ENCODE results near the gene COMMD9.

Gene COMMD9

DNA sequence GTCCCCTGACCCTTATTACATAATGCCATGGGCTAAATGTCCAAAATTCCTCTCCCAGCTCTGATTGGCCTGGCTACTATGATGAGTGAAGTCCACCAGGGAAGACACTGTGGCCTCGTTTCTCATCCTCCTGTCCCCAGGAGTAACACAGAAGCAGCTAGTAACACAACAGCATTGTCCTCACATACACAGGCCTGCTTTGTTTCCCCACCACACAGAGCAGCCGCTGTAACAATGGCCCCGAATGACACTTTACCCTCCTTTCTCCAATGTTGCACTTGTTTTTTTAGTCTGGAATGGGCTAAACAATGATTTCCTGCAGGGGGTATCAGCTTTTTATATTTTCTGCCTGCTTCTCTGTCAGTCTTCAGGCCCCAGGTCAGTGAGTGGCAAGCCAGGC is 6.7 kb upstream of the COMMD9 start, which contains the start of gene PRR5L:
Gene PRR5L (plus strand): TSS at position 363 of the 400 bp plus-strand sequence. CDS start 104,834 bp downstream, outside the sequence.
- no peak for DNase-seq

DNA sequence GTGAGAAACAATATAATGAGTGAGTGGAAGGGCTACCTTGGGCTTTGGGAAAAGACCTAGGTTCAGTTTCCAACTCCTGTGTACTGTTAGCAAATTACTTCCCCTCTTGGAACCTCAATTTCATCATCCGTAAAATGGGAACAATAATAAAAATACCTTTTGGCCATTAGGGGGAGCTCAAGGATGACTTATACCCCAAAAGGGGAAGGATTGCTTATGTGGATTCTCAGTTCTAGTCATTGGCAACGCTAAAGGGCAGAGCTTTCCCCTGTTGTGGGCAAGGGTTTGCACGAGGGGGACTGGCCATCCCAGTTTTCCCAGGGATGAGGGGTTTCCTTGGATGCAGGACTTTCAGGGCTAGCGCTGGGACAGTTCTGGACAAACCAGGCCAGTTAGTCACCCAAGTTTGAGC is 3.1 kb upstream of the COMMD9 start:
- peak; percentile 34 for DNase-seq

DNA sequence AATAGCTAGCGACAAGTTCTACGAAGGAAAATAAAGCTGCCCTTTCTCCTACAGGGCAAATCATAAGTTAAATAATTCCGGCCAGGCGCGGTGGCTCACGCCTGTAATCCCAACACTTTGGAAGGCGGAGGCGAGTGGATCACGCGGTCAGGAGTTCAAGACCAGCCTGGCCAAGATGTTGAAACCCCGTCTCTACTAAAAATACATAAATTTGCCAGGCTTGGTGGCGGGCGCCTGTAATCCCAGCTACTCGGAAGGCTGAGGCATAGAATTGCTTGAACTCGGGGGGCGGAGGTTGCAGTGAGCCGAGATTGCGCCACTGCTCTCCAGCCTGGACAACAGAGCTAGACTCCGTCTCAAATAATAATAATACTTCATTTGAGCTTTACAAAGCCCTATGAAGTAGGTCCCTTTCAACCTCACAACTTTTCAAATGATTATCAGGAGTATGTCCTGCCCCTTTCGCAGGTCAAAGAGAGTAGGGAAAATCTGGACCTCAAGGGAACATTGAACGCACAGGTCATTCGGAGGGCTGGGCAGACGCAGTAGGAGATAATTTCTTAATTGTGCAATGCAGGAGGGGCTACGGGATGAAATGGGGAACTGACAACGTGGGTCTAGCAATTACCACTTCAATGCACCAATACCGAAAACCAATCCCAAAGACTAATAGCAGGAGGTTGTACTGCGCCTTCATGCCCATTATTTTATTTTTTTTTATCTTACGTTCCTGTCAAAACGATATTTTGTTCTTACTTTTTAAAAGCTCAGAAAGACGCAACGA is 590 bp downstream of the COMMD9 start:
- no peak for DNase-seq

DNA sequence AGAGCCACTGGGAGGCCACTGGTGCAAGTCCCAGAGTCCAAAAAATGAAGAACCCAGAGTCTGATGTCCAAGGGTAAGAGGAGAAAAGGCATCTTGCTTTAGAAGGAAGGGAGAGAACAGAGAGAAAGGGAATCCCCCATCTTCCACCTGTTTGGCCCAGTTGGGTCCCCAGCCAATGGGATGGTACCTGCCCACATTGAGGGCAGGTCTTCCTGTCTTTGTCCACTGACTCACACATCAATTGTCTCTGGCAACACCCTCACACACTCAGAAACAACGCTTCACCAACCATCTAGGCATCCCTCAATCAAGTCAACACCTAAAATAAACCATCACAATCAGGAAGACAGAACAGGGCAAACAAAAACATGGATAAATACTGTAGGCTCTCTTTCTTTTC is 6.3 kb downstream of the COMMD9 start:
- DNase-seq, result no peak

DNA sequence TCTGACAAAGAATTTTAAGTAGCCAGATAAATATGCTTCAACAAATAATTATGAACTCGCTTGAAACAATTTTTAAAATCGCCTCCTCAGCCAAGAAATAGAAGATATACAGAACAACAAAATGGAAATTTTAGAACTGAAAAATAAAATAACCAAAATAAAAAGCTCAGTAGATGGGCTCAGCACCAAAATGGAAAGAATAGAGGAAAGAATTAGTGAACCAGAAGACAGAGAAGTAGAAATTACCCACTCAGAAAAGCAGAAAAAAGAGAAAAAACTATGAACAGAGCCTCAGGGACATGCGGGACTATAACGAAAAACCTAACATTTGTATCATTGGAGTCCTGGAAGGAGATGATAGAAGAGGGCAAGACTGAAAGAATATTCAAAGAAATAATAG is 7.4 kb downstream of the COMMD9 start:
- DNase-seq, result no peak

DNA sequence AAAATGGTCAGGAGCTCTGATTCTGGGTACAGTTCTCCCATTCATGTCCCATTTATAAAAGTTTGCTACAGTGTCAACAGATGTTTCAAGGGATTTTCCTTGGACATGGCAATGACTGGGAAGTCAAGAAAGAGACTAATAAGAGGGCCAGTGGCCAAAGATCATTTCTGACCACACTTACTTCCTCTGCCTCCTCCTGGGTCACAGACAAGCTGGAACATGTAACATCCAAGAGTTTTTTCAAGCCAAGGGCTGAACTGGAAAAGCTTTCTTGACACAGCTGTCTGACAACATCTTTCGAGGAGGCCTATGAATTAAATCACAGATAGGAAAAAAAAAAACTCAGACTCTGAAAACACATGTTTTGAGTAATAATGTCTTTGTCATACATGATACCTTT is 8.7 kb downstream of the COMMD9 start:
- no peak for DNase-seq

DNA sequence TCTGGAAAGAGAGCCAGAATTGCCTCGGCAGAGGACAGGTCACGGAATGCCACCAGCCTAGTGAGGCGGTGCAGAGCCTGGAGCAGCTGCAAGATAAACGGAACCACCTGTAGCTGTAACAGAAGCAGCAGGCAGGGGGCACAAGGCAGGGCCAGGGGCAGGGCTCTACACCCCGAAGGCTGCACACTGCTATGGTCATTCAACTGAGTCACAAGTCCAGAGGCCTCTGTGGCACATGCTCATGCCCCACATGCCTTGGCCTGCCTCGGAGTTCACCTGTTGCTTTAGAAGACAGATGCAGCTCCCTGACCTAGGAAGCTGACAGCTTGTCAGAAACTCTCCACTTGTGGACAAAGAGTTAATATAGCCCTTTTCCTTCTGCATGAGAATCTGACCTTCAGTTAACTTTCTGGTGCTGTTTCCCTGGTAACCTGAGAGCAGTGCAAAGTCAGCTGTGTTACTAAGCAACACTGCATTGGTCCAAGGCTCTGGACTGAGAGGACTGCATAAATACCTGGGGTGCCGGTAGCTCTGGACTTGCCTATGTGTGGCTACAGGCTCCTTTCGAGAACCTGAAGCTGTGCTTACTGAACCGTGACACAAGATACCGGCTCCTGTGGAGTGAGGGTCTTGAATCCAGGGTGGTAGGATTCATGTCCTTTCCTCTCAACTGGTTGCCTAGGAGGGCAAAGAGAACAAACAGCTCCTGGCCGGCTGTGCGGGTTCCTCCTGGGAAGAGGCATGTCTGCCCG is 10.5 kb downstream of the COMMD9 start:
- no peak for DNase-seq

DNA sequence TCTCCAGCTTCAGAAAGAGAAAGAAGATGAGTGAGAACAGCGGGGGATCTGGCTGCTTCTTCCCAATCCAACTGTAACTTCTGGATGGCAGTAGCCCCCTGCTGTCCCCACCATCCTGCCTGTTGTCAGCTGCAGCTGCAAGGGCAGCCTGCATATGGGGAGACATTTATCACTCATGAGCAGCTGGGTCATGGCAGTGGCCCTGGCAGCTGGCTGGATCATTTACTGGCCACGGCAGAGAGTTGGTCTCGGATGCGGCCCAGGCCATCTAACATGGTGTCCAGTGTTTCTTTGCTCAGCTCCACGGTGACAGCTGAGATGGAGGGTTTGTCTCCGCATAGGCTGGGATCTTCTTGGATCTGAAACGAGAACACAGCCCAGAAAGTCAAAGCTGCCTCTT is 14.8 kb downstream of the COMMD9 start:
- DNase-seq, result no peak

DNA sequence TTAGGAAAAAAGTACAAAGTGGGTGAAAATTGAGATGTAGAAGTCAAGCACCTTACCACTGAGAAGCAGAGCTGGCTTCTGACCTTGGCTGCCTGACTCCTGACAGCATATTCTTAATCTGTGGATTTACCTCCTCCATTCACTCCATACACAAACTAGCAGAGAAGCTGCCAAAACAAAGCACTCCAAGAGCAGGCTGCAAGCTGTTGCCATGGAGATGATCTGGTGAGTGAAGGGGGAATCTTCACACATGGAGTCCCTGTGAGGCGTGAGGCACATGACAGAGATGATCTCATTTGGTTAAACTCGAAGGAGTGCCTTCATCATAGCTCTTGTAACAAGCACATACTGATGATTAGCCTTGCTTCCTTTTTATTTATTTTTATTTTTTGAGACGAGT is 16.1 kb downstream of the COMMD9 start:
- DNase-seq, result no peak

DNA sequence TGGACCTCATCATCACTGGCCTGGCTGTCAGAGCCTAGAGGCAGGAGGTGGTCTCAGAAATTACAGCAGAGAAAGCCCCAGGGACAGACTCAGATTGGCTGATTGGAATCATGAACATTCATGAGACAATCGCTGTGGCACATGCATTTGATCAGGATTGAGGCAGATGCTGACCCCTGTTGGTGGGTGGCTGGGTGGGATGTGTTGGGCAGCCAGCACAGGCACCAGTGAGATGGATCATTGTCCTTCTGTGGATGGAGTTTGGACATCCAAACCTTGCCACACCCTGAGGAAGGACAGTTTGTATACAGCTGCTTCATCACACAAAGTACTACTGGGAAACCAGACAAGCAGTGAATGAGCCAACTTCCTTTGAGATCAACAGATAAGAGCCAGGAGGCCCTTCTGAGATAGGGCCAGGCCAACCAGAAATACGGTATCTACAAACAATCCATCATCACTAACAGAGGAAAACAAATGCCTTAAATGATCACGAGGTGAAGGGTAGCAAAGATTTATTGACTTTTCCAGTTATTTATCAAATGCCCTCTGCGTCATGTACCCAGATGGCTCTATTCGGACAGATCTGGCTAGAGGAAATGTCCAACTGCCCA is 17.3 kb downstream of the COMMD9 start:
- no peak for DNase-seq

DNA sequence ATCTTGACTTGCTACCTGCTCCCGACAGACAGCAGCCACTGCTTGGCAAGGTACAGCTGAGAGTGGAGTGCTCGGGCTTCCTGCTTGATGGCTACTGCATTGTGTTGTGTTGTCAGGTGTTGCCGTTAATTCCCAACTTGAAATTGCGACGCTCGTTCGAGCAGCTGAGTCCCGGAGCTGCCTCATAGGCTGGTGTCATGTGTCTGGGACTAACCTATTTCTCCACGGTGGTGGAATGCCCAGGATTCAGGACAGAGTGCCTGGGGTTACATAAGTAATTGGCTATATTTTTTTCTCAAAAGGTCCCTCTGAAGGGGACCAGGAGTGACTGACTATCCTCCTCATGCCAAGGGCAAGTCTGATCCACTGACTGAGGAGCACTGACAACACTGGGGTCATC is 18.5 kb downstream of the COMMD9 start:
- DNase-seq, result no peak

DNA sequence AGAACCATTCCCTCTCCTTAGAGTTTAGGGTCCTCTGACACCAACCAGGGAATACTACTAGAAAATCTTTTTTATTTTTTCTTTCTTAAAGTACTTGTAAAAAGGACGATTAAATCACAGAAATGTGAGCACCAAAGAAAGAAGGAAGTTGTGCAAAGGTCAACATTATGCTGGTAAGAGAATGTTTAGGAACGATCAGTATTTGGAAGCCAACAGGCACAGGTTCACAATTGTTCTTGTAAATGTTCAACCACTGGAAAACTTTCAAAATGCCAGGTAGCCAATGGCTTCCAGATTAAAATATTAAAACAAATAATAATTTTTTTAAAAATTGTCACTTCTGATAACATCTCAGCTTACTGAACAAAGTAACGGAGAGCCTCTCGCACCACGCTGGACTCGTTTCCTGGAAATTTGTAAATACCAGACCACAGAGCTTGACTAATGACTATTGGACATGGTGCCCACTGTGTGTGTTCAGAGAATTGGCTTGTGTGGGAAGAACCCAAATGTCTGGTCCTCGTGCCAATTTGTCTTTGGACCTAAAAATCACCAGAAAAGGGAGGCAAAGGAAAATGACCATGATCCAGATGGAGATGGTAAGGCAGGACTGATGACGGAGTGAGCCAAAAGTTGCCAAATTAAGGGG is 20.8 kb downstream of the COMMD9 start:
- no peak for DNase-seq

DNA sequence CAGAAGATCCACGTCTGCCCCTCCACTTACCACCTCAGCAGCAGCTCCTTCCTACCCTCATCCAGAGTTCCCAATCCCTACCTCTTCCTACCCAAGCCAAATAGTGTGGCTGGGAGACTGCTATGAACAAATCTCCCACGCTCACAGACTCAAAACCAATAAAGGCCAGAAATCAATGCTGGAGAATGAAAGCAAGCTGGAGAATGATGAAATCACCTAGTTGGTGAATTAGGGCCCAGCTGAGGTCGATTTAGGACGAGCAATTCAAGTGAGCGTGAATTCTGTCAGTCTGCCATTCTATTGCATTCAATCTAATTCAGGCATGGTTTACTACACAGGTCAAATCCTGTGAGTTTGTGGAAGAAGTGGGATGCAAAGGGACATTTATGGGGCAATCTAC is 22.5 kb downstream of the COMMD9 start:
- DNase-seq, result no peak

DNA sequence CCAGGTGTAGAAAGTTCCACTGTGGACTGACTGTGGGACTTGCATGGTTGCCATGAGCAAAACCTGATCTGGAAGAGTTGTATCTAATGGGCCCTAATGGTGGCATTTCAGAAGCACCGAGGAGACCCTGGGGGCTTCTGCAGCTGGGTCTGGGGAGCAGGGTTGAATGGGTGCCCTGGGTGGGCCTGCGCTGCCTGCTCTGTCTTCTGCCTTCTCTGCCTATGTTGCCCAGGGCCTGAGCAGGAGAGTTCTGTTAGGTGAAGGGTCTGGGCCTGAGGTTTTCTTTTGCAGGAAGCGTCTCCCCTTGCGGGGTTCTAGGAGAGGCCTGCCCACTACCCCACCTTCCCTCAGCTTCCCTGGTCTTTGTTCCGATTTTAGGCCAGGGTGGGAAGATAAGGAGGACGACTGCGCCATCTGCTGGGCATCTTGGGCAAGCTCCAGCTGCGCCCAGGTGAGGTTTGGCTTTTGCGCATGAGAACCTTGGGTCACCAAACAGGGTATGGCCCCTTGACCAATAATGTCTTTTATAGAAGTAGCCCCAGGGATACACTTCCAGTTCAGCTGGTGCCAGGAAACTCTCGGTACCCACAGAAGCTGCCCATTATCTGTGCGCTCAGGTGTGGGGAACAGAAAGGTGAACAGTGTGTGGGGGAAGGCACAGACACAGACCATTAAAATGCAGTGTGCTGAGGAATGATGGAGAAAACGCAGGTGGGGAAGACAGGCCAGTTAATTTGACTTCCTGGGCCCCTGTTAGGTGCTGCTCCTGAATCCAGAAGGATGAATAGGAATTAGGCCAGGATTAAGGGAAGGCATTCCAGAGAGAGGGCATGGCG is 23.2 kb downstream of the COMMD9 start:
- DNase-seq, result peak; percentile 62

DNA sequence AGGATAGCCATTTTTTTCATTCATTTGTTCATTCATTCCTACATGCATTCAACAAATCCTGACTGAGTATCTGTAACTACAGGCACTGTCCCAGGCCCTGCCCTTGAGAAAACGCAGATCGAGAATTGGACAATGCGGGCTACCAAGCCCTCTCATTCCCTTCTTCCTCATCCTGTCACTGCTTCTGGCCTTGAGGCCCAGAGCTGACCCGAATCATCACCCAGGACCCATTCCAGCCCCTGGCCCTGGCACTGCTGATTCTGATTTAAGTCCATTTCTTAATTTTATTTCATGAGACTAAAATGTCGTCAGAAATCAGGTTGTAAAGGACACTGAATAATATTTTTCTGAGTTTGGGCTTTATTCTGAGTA is 24.3 kb downstream of the COMMD9 start:
- no peak for DNase-seq

DNA sequence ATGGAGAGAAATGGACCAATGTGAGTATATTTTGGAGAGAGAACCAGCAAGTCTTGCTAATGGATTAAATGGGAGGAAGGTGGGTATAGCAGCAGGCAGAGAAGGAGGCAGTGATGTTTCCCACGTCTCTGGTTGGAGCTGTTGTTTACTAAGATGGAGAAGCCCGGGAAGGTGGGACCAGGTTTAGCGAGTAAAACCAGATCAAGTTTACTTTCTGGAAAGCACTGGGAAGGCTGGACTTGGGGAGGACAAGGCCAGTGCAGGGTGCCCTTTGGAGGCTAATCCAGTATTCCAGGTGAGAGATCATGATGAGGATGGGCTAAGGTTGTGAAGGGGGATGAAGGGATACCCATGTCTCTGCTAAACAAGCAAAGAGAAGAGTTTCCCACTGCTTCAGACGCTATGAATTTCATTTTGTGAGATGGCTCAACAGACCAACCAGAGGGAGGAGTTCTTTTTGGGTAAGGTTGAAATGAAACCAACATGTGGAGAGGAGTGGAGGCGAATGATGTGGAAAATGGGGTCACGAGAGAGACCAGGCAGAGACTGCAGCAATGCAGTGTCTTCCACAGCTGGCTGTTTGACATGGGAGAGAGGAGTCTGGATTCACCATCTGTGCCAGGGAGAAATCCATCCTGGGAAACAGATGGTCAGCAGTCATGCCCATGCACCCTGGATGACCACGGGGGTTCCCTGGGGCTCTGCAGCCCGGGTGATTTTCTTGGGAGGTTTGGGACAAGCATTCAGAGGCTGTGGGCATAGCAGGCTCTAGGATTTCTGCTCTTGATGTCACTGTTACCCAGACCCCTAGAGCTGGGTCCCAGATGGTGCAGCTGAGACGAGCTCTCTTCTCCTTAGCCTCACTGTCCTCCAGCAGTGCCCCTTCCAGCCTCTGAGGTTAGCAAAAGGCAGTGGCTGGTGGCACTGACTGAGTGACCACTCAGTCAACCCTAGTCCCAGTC is 24.9 kb downstream of the COMMD9 start:
- DNase-seq, result no peak

DNA sequence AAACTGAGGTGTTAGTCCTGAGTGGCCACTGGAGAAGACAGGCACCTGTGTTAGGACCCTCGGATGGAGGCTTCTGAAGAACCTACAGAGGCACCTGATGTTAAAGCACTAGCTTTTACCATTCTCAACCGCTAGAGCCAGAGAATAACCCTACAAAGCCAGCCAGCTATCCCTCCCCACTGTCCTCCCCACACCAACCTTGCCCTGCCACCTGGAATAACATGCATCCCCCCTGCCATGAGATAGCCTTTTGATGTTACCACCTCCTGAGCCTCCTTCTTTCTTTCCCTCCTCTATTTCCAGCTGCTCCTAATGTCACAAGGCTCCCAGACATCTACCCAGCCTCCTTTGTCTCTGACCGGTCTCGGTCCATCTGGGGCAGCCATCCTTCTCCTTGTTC is 28.1 kb downstream of the COMMD9 start:
- DNase-seq, result no peak

DNA sequence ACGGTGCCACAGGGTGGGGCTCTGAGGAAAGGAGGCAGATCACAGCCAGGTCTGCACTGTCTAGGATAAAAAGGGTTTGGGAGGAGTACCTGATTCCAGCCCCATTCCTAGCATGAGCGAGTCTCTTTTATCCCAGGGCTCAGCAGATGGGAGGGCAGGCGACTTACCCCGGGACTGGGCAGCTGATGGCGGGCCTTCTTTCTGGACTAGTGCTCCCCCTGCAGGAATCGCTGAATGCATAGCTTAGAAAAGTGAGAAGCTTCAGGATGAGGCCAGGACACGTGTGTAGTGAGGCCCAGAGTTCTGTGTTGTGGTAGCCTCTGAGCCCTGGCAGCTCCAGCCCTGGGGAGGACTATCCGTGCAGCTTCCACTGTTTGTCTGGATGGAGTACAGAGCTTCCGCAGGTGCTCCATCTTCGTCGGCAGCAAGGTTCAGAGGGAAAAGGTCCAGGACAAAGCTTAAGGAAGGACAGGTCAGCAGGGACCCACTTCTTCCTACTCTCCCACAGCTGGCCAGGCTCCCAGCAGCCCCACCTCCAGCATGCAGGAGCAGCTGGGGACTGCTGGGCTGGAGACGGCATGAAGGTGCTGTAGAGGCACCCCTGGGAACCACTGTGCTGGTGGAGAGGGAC is 30.4 kb downstream of the COMMD9 start:
- peak; percentile 77 for DNase-seq

DNA sequence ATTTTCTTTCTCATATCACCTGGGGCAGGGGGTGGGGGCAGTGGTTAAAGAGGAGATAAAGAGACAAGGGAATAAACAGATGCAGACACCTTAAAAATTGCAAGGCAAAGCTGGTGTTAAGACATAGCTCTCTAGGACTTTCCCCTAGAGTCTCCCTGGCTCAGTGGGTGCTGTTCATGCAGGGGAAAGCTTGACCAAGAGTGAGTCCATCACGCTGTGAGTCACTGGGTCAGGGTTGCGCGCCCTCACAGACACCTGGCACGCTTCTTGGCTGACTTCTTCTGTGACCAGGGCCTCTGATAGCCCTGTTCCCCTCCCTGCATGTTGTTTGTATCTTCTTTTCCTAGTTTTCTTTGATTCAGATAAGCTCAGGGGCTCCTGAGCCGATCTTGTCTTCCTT is 31.9 kb downstream of the COMMD9 start:
- no peak for DNase-seq

DNA sequence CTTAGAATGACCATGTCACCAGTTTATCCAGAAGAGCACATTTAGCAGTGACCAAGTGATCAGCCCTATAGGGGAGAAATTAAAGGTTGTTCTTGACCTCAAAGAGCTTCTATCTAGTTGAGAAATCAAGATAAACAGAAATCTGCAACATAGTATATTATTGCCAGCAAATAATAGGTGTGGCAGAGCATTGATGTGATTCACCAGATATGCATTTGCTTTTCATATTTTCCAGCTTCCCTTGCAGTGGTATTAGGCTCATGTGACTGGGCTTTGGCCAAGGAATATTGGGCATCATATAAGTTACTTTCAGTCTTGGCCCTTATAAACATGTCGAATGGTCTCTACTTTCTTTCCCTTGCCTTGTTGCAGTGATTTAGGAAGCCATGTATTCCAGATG is 34.5 kb downstream of the COMMD9 start:
- no peak for DNase-seq

DNA sequence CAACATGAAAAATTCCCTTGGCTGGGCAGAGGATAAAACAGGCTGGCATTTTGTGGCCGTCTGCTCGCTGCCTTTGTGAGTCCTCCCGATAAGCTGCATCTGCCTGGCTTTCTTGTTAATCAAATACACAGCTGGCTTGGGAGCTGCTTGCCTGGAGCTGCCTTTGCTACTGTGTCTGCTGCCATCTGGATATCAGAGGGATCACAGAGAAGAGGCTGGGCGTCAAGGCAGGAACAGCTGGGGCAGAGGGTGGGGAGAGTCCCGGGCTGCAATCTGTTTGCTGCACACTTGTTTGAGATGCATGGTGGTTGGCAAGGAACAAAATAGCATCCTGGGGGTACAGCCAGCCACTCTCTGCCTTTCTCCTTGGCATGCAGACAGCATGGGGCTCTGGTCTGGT is 36.0 kb downstream of the COMMD9 start:
- DNase-seq, result no peak
